Effector memory CD4-positive, alpha-beta T cell (primary cell): ENCODE results near the gene EPHB3.
"Not testable (repeated sequence)": the region's sequence is repeated elsewhere in the genome, so short reads cannot be mapped to it uniquely, and the experiment has no call there.

ENCODE experiments used
- DNase-seq, 3 donors: peaks; one replicate each; pipeline ENCODE4 v3.0.0-alpha.2; 2020
- H3K27ac ChIP-seq: 2 replicates; pipeline ENCODE4 v1.7.0; 2013; ENCODE audit warnings: mild to moderate bottlenecking, low read length, moderate library complexity; ENCODE audit not compliant: insufficient read depth, poor library complexity, severe bottlenecking
- H3K27me3 ChIP-seq: replicated peaks from 2 replicates; pipeline ENCODE4 v1.7.0; 2013; ENCODE audit warnings: mild to moderate bottlenecking, low read length; ENCODE audit not compliant: insufficient read depth, control insufficient read depth, poor library complexity, severe bottlenecking
- H3K36me3 ChIP-seq: 2 replicates; pipeline ENCODE4 v1.7.0; 2013; ENCODE audit warnings: mild to moderate bottlenecking, low read length, moderate library complexity; ENCODE audit not compliant: control insufficient read depth, insufficient read depth
- H3K4me1 ChIP-seq: 2 replicates; pipeline ENCODE4 v1.7.0; 2013; ENCODE audit warnings: low read length, mild to moderate bottlenecking; ENCODE audit not compliant: control insufficient read depth, insufficient read depth, poor library complexity, severe bottlenecking
- H3K4me3 ChIP-seq: 2 replicates; pipeline ENCODE4 v1.7.0; 2013; ENCODE audit warnings: low read length, low read depth, mild to moderate bottlenecking; ENCODE audit not compliant: insufficient read depth, poor library complexity, severe bottlenecking
- H3K9me3 ChIP-seq: 2 replicates; pipeline ENCODE4 v1.7.0; 2013; ENCODE audit warnings: mild to moderate bottlenecking, low read length, moderate library complexity; ENCODE audit not compliant: control insufficient read depth

The EPHB3 gene

DNA sequence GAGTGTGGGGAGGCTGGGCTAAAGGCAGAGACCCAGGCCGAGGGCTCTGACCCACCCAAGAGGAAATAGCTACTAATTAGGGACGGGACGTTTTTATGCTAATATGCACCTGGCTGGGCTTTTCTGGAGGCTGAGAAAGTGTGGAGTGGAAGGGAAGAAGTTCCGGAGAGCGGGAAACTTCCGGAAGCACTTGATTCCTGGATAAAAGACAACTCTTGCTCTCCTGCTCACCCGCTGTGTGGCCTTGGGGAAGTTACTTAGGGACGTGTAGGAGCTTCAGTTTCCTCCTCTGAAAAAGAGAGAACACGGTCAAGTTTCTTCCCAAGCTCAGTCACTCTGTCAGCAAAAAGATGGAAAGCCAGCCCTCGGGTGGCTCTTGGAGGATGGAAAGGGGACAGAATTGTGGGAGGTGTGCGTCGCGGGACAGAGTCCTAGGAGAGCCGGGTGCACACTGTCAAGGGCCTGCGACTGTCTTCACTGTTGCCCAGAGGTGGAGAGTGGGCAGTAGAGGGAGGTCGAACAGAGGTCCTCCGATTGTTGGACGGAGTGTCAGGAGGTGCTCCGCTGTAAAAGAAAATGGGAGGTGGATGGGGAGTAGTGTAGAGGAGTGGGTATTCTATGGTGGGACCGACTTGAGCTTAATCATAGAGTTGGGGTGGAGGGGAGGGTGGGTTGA lies 43.2 kb downstream of the EPHB3 start:
- Histone ChIP-seq H3K9me3 (no peaks in the 10 kb centered on the region), H3K4me1 (peaks cover 20% of the 10 kb centered on the region), H3K36me3 (no peaks in the 10 kb centered on the region), H3K27me3 (peaks cover 28% of the 10 kb centered on the region), H3K4me3 (no peak overlapping the region), H3K27ac (no peak overlapping the region)
- DNase-seq, result no peak

- no peak overlapping the region for H3K27ac ChIP-seq
- no peaks in the 10 kb centered on the region for H3K36me3 ChIP-seq
- no peaks in the 10 kb centered on the region for H3K9me3 ChIP-seq
- peaks cover 17% of the 10 kb centered on the region for H3K27me3 ChIP-seq
- H3K4me3 ChIP-seq, result no peak overlapping the region
- DNase-seq, result no peak
- H3K4me1 ChIP-seq, result peaks cover 11% of the 10 kb centered on the region
Observed at GRCh38 chr3:184608209-184608608, 46.6 kb downstream of the EPHB3 start.

DNA sequence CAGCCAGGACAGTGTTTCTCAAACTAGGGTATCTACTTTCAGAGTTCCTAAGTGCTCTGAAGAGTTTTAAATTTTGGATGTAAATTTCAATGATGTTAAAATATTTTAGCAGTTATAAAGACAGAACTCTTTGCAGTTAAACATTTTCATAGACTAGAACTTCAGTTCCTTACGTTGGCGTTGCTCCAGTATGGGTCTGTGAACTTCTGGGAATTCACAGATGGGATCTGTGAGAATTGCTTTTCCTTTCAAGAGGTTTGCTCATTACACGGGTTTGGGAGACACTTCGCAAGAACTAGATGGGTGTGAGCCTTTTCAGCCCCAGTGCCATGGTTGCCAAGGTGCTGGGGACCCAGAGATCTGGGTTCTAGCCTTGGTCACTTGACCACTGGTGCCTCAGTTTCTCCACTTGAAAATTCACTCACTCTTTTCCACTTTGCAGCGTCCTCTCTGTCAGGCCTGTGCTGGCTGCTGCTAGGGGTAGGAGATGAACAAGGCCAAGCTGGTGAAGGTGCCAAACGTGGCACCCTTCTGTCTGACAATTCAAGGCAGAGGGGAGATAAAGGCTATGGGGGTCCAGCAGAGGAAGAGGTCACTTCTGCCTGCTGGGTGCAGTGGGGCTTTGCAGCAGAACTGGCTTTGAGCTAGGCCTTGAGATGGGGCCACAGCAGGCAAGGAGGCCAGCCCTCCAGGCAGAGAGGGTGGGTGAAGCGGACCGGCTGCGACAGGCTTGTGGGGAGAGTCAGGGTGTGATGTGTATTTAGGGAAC lies 48.1 kb downstream of the EPHB3 start:
- no peaks in the 10 kb centered on the region for H3K36me3 ChIP-seq
- H3K27me3 ChIP-seq, result peaks cover 3% of the 10 kb centered on the region

DNA sequence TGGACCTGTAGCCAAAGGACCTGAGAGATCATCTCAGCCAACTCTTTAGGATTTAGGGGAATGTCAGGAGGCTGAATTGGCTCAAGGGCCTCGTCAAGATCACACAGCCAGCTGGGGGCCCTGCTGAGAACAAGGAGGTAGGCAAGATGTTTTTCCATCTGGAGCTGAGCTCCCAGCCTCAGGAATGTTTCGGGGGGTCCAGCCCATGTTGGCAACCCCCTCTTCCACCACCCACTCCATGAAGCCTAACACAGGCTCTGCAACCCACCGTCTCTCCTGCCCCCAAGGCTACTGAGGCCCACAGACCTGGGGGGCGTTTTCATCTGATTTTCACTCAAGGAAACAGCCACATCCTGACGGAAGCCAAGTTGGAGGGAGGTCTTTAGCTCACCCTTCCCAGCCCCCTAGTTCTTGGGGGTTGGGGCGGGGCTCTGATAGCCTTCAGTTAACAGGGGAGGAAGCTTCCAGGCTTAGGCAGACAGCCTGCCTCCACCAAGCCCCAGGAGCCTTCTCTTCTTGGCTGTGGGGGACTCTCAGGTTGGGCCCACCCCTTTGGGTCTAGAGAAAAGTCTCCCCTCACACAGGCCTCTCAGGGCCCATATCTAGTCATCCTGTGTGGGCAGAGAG lies 48.8 kb downstream of the EPHB3 start:
- DNase-seq, result no peak
- Histone ChIP-seq H3K27ac (no peak overlapping the region), H3K36me3 (no peaks in the 10 kb centered on the region), H3K9me3 (no peaks in the 10 kb centered on the region), H3K4me1 (peaks cover 2% of the 10 kb centered on the region), H3K4me3 (no peak overlapping the region), H3K27me3 (no peaks in the 10 kb centered on the region)

More for the DNA sequence above, 48.1 kb downstream of the EPHB3 start:
- Histone ChIP-seq H3K4me1 (peaks cover 2% of the 10 kb centered on the region), H3K4me3 (no peak overlapping the region), H3K27ac (no peak overlapping the region), H3K9me3 (no peaks in the 10 kb centered on the region)
- no peak for DNase-seq

DNA sequence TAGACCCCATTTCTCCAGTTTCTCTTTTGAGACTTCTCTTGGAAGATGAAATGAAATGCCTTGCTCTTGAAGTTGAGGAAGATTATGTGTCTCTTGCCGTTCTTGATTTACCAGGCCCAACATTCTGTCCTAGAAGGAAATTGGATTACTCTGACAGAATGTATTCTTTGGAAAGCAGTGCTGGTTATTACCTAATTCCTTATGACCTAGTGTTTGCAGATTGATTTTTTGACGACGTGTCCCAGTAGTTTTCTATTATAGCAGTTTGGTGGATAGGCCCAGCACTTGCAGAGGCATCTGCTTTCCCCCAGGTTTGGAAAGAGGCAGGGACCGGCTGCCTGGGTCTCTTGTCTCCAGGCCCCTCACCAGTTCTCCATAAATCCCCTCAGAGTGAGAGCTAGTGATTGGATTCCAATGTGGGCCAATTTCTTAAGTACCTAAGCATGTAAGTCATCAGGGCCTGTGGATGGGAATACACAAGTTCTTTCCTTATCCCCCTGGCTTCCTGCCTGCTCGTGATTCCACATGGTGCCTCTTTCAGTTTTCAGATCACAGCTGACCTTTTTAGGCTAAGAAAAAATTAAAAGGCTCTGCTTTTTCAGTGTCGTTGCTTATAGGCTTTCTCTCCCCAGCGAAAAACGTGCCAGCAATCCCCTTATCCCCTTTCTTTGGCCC lies 50.2 kb downstream of the EPHB3 start:
- no peak for DNase-seq
- Histone ChIP-seq H3K27ac (no peak overlapping the region), H3K4me1 (peaks cover 2% of the 10 kb centered on the region), H3K9me3 (no peaks in the 10 kb centered on the region), H3K36me3 (no peaks in the 10 kb centered on the region), H3K27me3 (no peaks in the 10 kb centered on the region), H3K4me3 (no peak overlapping the region)

- Histone ChIP-seq H3K36me3 (no peaks in the 10 kb centered on the region), H3K9me3 (no peaks in the 10 kb centered on the region), H3K4me1 (peaks cover 7% of the 10 kb centered on the region), H3K27ac (no peak overlapping the region), H3K4me3 (no peak overlapping the region), H3K27me3 (no peaks in the 10 kb centered on the region)
- DNase-seq, result no peak
Observed at GRCh38 chr3:184615396-184615795, 53.8 kb downstream of the EPHB3 start.

DNA sequence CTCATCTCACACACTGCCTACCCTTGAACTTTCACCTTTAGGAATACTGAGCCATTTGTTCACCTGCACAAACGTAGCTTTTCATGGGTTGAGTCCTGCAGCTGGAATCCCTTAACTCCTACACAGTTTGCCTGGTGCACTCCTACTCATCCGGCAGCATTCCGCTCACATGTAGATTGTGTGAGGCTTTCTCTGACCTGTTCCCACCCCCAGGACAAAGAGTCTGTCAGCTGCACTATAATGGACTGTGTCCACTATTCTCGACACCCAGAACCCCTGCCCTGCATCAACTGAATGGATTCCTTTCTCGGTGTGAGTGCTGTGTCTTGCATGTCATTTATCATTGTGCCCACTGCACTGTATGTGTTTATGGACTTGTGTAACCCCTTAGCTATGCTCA lies 54.9 kb downstream of the EPHB3 start:
- no peak overlapping the region for H3K27ac ChIP-seq
- no peak overlapping the region for H3K4me3 ChIP-seq
- peaks cover 7% of the 10 kb centered on the region for H3K4me1 ChIP-seq
- H3K36me3 ChIP-seq, result no peaks in the 10 kb centered on the region
- no peaks in the 10 kb centered on the region for H3K9me3 ChIP-seq
- no peak for DNase-seq
- H3K27me3 ChIP-seq, result no peaks in the 10 kb centered on the region

GRCh38 chr3:184617306-184617705 lies 55.7 kb downstream of the EPHB3 start:
- not testable (repeated sequence) for H3K27me3 ChIP-seq, H3K9me3 ChIP-seq, H3K4me3 ChIP-seq, H3K36me3 ChIP-seq, H3K4me1 ChIP-seq, DNase-seq, H3K27ac ChIP-seq

GRCh38 chr3:184618811-184619210 lies 57.2 kb downstream of the EPHB3 start:
- DNase-seq, result no peak
- Histone ChIP-seq H3K9me3 (no peaks in the 10 kb centered on the region), H3K4me1 (peaks cover 7% of the 10 kb centered on the region), H3K4me3 (no peak overlapping the region), H3K36me3 (no peaks in the 10 kb centered on the region), H3K27ac (no peak overlapping the region), H3K27me3 (no peaks in the 10 kb centered on the region)
